HG03064 (cell line): Measurements from ENCODE around the gene ACAT2.
"Not testable (repeated sequence)": the region's sequence is repeated elsewhere in the genome, so short reads cannot be mapped to it uniquely, and the experiment has no call there.

Experiments used
- ATAC-seq: cut with Tn5 transposase; IDR thresholded peaks from one replicate; pipeline ENCODE4 v1.9.1; 2021; ENCODE audit warnings: low read depth; ENCODE audit not compliant: unreplicated experiment

The ACAT2 gene

DNA sequence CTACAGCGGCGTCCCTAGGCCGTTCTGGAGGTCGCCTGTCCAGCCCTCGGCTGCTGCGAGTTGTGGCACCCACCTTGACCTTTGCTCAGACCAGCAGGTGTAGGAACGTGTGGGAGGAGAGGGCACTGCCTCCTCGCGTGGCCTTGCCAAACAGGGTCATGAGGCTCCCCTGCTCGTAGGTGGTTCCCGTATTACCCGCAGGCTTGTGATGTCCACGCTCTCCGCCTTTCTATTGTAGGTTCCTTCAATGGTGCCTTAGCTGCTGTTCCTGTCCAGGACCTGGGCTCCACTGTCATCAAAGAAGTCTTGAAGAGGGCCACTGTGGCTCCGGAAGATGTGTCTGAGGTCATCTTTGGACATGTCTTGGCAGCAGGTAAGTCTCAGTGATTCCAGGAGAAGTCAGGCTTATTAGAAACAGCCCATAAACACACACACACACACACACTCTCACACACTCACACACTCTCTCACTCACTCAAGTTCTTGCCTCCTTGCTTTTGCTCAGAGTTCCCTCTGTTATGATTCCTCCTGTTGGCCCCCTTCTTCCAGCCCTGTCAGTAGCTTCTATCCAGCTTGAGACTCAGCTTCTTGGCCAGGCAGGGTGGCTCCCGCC, 942 bp downstream of the ACAT2 start:
- no peak for ATAC-seq

DNA sequence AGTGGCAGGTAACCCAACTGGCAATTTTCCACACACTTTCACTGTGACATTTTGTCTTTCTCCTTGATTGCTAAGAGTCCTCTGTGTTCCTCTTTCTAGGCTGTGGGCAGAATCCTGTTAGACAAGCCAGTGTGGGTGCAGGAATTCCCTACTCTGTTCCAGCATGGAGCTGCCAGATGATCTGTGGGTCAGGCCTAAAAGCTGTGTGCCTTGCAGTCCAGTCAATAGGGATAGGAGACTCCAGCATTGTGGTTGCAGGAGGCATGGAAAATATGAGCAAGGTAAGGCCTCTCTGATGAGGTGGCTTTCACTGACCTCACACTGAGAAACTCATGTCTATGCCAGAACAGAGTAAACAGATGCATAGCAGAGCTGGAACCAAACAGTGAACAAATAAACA, 5.1 kb downstream of the ACAT2 start:
- no peak for ATAC-seq

DNA sequence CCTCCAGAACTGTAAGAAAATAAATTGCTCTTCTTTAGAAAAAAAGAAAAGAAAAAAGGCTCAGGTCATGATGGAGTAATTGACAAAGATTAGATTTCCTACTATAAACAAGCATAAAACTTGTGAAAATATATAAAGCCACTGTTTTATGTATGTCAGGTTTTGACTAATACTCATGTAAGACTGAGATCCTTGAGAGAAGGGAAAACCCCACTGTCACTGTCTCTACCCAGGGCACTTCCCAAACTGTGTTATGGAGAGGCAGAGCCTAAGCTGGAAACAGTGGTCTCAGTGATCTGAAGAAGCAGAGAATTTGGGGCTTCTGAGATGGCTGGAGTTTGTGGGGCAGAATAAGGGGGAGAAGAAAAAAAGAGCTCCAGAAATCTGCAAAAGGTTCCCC, 7.6 kb downstream of the ACAT2 start:
- no peak for ATAC-seq

DNA sequence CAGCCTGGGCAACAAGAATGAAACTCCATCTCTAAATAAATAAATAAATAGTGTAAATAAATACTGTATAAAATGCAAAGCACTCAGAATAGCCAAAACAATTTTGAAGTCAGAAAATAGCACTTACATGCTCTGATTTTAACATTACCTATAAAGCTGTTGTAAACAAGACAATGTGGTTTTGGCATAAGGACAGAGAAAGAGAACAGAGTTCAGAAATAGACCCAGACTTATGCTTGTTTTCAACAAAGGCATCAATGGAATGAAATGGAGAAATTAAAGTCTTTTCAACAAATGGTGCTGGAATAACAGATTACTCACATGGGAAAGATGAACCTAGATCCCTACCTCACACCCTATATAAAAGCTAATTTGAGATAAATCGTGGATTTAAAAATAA, 10.4 kb downstream of the ACAT2 start:
- ATAC-seq = no peak

DNA sequence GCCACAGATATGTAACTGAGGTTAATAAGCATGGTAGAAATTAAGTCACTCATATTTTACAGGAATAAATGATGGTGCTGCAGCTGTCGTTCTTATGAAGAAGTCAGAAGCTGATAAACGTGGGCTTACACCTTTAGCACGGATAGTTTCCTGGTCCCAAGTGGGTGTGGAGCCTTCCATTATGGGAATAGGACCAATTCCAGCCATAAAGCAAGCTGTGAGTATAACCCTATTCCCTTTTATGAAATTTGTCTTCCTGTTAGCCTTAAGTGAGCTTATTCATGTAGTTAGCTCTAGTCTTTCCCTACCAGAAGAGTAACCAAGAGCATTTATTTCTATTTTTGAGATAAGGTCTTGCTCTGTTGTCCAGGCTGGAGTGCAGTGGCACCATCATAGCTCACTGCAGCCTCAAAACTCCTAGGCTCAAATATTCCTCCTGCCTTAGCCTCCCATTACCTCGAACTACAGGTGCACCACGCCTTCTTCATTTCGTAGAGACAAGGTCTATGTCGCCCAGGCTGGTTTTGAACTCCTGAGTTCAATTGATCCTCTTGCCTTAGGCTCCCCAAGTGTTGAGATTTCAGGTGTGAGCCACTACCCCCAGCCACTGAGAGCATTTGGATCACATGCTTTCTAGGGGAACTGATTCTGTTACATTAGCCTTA, 15.5 kb downstream of the ACAT2 start:
- no peak for ATAC-seq

DNA sequence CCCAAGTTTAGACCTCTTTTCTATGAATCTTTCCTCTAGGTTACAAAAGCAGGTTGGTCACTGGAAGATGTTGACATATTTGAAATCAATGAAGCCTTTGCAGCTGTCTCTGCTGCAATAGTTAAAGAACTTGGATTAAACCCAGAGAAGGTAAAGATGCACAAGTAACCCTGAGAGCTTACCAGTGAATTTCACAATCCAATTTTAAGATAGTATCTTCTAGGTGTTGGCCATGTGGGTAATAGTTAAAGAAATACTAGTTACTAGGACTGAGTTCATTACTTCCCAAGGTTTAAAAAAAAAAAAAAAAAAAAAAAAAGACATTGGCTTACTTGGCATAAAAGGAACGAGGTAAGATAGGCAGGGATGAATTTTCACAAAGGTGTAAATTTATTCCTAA, 16.3 kb downstream of the ACAT2 start:
- ATAC-seq = no peak

DNA sequence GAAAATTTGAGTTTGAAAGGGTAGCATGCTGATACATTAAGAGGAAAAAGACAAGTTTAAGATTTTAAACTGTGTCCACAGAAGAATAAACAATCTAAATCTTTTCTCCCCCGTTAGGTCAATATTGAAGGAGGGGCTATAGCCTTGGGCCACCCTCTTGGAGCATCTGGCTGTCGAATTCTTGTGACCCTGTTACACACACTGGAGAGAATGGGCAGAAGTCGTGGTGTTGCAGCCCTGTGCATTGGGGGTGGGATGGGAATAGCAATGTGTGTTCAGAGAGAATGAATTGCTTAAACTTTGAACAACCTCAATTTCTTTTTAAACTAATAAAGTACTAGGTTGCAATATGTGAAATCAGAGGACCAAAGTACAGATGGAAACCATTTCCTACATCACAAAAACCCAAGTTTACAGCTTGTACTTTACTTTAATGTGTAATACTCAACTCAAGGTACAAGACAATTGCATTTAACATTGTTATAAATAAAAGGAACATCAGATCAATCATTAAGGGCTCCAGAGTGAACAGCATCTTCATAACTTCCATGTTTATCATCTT, 16.8 kb downstream of the ACAT2 start:
- no peak for ATAC-seq

DNA sequence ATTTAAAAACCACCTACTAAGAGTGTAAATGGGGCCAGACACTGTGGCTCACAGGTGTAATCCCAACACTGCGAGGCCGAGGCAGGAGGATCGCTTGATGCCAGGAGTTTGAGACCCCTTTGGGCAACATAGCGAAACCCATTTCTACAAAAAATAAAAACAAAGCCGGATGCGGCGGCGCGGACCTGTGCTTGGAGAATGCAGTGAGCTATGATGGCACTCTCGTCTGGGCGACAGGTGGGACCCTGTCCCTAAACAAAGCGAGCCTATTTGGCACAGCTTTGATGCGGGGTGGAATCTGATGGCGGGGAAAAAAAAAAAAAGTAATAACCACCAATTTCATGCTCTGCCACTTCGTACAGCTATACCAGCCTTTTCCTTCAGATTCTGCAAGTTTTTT, 26.4 kb downstream of the ACAT2 start:
- ATAC-seq = no peak

DNA sequence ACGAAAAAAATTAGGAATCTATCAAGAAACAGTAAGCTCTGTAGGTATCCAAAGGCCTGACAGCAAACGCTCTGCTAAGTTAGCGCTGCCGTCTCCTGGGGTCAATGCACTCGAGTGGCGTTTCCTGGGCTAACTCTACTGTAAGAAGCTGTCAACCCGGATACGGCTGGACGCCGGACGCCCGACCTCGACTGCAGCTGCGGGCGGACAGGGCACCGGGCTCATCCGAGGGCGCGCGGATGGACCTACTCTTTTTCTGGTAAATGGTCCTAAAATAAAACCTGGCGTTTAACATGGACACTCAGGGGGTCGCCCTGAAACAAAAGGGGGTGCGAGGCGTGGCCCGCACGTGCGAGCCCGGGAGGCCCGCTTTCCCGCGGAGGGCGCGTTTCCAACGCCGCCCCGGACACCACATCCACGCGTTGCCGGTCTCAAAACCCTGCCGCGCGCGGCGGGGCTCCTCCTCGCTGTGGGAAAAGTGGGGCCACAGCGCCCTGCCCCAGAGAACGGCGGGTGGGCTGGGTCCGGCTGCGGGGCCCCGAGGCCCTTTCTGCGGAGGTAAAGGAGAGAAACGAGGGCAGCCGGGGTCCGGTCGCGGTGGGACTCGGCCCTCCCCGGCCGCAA, 27.0 kb downstream of the ACAT2 start:
- ATAC-seq = peak; percentile 0

DNA sequence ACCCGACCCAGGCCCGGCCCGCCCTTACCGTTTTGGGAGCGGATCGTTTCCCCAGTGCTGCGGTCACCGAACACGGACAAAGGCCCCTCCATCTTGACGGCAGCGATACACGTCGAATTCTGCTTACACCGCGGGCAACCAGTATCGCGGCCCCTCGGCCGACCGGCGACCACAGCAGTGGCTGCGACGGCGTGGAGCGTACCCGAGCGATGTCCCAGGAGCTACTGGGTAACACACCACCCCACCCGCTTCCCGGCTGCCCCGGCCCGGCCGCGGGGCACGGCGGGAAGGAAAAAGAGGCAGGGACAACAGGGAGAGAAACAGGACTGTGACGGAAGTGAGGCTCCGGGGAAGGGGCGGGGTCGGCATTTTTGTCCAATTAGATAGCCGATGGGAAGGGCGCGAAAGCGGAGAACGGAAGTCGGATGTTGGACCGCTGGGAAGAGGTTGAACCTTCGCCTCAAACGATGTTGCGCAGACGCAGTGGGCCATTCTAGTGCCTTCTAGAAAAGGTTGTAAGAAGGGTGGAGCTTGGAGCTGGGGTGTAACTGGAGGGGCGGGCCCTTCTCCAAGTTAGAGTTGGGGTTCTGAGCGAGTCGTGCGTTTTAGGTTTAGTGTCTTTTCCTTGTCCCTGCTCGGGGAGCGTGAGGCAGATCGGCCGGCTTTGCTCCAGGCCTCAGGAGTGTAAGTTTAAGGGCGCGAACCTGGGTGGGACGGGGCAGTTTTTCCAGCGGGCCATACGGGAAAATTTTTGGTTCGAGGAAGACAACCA, 27.7 kb downstream of the ACAT2 start, which contains the start of gene TCP1:
Gene TCP1, minus strand, starts transcription at position 226 of the 772 bp plus-strand sequence. Its CDS starts 134 bp downstream, at position 92.
- peak; percentile 63 for ATAC-seq

DNA sequence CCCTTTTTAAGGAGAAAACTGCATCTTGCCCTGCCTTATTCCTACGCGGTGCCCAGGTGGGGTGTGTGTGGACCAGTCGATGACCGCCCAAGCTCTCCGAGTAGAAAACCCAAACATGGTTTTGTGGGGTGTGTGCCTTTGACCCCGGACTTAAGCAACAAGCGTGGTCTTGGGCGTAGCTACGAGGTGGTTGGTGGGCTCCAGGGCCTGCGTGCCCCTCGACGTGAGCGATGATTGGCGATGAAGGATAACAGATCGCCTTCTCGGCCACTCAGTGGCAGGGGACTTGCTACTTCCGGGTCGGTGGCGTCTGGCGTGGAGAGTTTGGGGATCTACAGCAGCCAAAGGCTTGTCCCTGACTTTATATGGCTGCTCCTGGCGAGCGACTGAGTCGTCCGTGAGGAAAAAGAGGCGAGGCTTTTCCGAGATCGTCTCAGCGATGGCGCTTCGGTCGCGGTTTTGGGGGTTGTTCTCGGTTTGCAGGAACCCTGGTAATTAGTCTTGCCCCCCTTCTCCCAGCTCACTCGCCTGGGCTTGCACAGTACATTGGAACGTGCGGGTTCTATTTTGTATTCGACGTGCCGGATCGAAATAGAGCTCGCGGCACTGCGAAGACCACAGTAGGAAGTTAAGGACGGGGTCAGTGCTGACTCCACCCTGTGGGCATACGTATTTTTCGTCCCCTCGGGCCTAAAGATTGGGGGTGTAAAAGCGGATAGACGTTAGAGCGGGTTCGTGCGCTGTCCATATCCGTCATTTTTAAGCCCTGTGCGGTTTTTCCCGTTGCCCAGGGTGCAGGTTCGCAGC, 28.5 kb downstream of the ACAT2 start, which contains the start of gene MRPL18:
Gene MRPL18, plus strand, starts transcription at position 319 of the 807 bp plus-strand sequence. Its CDS starts 121 bp downstream, at position 440.
- ATAC-seq = peak; percentile 82

DNA sequence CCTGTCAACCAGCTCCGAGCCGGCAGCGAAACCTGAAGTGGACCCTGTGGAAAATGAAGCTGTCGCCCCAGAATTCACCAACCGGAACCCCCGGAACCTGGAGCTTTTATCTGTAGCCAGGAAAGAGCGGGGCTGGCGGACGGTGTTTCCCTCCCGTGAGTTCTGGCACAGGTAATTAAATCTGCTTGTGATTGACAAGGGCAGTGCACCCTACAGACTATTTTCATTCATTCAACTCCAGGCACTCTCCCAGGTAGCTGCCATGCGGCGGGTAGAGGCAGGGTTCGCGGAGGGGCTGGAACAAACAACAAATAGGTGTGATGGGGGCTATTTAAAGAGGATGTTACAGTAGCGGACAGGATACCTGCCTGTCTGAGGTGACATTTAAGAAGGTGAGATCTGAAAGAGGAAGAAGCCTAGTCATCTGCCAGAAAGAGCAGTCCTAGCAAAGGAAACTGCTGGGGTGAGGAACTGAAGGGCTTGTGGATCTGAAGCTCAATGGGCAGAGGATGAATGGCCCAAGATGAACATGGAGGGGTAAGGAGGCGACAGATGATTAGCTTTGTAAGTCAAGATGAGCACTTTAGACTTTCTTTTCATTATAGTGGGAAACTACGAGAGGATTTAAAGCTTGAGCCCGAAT, 29.2 kb downstream of the ACAT2 start:
- no peak for ATAC-seq

DNA sequence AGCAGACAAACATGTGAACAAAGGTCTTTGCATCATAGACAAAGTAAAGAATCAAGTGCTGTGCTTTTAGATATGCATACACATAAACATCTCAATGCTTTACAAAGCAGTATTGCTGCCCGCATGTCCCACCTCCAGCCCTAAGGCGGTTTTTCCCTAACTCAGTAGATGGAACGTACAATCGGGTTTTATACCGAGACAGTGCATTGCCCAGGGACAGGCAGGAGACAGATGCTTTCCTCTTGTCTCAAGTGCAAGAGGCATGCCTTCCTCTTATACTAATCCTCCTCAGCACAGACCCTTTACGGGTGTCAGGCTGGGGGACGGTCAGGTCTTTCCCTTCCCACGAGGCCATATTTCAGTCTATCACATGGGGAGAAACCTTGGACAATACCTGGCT, 33.1 kb downstream of the ACAT2 start:
- ATAC-seq = not testable (repeated sequence)

DNA sequence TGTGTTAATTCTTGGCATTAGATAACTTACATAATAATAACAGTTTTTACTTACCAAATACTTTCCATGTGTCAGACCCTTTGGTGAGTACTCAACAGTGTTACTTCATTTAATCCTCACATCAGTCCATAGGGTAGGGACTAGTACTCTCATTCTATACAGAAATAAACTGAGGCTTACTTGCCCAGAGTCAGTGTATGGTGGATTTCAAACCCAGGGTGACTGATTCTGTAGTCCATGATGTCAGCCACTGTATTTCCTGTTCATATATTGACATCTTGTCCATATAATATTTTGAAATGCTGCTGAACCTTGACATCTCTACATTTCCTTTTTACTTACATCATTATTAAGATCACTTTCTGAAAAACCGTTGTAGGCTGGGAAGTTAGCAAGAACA, 35.7 kb downstream of the ACAT2 start:
- ATAC-seq = no peak

DNA sequence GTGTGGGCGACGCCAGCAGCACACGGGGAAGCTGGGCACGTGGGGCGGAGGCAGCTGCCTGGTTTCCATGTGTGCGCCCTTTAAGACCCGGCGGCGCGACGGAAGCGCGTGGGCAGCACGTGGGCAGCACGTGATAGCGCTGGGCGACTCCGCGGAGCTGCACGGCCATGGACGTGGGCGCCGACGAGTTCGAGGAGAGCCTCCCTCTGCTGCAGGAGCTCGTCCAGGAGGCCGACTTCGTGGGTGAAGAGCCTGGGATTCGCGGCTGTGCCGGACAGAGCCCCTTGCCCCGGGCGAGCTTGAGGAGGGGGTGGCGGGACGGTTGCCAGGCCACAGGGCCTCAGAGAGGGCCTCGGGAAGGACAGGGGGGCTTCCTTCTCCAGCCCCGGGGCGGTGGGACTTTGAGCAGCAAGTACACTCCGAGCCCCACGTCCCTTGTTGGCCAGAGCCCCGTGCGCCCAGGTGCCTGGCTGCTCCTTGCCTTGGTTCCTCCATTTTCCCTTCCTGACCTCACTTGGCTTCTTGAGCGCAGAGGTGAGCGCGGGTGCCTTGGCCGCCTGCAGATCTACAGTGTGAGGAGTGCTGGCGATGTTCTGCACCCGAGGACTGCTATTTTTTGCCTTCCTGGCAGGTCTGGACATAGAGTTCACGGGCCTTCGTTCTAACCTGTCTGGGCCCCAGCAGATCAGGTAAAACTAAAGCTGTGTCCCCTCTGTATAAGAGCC, 38.5 kb downstream of the ACAT2 start, which contains the start of gene PNLDC1:
Gene PNLDC1, plus strand, starts transcription at position 136 of the 725 bp plus-strand sequence. Its CDS starts 32 bp downstream, at position 168.
- no peak for ATAC-seq

DNA sequence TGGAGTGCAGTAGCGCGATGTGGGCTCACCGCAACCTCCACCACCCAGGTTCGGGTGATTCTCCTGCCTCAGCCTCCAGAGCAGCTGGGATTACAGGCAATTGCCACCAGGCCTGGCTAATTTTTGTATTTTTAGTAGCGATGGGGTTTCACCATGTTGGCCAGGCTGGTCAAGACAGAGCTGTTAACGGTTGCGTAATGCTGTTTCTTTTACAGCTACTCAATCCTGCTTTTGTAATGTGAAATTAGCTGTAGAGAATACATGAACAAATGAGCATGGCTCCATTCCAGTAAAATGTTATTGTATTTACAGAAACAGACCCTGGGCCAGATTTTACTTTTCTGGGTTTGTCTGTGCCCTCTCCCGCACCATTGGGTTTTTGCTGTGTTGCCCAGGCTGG, 40.1 kb downstream of the ACAT2 start:
- no peak for ATAC-seq

DNA sequence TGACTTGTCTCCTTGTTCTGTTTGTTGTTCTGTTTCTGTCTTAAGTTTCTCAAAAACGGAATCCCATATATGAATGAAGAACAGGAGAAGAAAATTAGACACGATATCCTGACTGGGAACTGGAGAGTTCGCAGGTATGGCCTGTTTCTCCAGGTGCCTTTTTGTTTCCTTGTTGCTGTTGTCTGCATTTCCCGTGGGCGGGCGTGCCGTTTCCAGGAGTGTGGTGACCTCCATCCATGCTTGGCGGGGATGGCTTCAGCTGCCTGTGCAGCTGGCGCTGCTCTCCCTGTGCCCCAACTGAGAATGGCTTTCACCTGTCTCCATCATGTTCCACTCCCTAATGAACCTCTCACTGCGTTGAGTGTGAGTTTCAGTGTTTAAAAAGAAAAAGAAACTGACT, 42.7 kb downstream of the ACAT2 start:
- no peak for ATAC-seq

DNA sequence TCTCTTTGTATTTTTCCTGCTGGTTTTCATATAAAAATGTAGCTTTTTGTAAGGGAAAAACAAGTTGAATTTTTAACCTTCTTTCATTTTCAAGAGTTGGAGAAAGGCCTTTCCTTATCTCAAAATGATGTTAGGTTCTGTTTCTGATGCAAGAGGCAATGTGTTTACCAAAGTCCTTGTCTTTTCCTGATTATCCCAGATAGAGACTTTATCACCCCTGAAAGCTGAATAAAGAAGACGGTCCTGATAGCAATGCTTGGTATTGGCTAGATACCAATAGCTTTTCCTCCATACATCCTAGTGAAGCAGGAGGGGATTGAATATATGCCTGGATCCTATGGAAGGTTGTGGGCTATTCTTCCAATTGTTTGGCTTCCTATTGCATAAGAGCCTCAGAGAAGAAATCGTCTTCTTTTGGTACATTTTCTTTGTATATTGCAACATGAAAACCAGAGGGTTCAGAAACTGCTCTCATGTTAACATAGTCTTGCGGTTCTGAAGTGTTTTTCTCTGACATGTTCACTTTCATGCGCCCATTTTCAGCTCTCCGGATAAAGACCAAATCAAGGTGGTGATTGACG, 43.7 kb downstream of the ACAT2 start:
- ATAC-seq = no peak
